Erythroblast (primary cell): ENCODE data around the gene SULT1C3.

ENCODE experiments used
- GATA1 ChIP-seq: IDR thresholded peaks from 2 replicates; pipeline ENCODE4 v1.6.1; 2011; ENCODE audit warnings: low read depth, mild to moderate bottlenecking, control low read depth, low read length, moderate library complexity
- POLR2A ChIP-seq: IDR thresholded peaks from 2 replicates; pipeline ENCODE4 v1.6.1; 2011; ENCODE audit warnings: mild to moderate bottlenecking, low read length

DNA sequence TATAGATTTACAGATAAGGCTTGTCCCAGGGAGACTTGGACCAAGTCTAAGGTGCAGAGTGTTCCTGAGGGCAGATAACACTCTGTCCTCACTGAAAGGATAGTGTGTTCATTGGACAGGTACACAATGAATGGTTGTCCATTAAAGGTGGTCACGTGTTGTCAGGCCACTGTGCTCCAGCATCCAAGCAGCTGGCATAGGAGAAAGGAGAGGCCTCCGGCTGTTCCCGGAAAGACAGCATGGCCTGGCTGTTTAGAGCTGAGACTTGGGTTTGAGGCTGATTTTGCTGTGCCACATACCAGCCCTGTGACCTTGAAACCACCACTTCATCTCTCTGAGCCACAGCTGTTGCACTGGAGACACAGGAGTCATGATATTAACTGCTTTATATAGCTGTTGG, 19.6 kb upstream of the SULT1C3 start:
- TF ChIP-seq POLR2A (no peak), GATA1 (no peak)
